NCI-H1417 (cell line): Measurements from ENCODE around the gene MED6.

ENCODE experiments used
- DNase-seq, 3 experiments: peaks; one replicate each; lab custom pipeline; 2025; lab: John Stamatoyannopoulos, UW

MED6 gene, protein sequence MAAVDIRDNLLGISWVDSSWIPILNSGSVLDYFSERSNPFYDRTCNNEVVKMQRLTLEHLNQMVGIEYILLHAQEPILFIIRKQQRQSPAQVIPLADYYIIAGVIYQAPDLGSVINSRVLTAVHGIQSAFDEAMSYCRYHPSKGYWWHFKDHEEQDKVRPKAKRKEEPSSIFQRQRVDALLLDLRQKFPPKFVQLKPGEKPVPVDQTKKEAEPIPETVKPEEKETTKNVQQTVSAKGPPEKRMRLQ

DNA sequence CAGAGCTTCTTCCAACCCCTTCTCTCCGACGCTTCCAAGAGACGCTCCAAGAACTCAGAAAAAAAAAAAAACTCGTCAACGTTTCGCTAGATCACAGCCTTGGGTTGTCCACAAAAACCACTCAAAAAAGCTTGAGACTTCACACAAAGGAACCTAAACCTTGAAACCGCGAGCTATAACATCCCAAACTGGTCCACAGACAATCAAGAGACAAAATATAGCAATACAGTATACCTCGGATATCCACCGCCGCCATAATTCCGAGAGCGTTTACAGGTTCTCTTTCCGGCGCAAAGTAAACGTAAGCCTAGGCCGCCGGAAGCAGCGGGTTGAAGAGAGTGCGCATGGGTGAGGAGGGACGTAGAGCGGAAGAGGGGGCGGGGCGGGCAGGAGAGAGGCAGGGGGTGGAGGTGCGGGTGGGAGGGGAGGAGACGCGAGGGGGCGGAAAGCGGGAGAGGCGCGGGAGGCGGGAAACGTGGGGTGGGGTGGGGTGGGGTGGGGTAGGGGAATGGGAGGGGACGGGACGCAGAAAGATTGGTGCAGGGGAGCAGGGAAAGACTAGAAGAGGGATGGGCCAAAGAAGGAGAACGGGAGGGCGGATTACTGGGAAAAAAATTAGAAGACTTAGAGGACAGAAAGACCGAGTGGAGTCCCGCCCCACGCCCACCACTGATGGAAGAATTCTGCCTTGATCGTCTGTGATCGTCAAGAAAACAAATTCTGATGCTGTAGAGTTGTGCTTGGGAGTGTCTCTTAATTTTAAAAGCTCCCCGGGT is at the start of gene MED6:
Gene MED6 (minus strand): TSS at position 274 of the 776 bp plus-strand sequence. CDS start 18 bp downstream, at position 256.
- DNase-seq = peak; percentile 96 to 98 (median 96)

DNA sequence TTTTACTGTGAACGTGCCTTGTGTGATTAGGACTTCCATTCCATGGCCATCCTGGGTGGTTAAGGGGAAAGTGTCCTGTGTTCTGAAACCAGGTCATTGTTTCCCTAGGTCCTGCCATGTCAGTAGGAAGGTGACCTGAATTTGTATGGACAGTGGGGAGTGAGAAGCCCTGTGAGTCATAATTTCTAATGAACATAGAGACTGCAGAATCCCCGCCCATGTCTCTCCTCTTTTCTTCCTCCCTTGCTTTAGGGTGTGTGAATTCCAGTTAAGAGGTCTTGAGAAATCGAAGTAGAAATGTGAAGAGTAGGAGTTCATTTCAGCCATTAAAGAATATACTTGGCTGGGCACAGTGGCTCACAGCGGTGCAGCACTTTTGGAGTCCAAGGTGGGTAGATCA is 49.3 kb upstream of the MED6 start:
- no peak for DNase-seq

DNA sequence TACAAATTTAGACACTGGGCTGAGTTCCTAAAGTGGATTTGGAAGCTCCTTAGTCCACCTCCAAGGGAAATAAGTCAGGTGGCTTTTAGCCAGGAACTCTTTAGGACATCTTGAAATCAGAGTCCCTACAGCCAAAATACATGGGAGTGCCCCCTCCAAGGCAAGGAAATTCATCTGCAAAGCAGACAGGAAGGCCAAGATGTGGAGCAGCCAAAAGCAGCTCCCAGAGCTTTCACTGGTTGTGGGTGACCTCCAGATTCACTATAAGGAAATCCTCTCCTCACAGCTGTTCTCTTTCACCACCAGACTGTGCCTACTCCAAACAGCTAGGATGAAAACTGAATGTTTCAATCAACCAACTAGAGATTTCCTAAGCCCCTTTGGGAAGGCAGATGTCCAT is 47.9 kb upstream of the MED6 start:
- no peak for DNase-seq

DNA sequence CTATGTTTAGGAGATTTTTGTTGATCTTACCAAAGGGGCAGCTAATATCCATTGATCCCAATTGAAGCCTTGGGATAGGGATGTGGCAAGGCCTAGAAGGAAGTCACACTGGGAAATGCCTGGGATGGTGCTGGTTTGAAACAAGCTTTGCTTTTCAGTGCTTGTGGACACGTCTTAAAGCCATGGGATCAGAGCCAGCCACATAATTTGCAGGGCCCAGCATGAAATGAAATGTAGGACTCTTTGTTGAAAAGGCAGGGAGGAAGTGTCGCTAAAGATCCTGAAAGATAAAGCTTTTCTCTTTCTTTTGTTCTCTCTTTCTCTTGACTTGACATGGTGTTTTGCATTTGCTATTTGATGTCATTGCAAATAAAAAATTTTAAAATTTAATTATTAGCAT is 46.2 kb upstream of the MED6 start:
- DNase-seq = no peak

DNA sequence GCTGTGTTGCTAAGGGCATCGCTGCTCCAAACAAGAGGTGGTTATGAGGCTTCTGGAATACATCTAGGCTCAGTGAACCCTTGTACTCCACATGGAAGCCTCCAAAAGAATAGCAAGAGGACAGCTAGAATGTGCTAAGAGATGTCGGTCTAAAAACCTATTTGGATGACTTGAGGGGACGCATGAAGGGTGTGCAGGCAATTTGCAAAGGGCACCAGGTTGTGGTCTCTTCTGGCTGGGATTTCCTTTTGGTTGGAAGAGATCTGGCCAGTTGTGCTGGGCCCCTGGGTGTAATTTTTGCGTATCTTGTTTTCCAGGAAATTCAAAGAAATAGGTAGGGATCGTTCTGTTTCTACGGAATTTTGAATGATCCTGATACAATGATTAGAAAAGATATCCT is 45.4 kb upstream of the MED6 start:
- no peak for DNase-seq

DNA sequence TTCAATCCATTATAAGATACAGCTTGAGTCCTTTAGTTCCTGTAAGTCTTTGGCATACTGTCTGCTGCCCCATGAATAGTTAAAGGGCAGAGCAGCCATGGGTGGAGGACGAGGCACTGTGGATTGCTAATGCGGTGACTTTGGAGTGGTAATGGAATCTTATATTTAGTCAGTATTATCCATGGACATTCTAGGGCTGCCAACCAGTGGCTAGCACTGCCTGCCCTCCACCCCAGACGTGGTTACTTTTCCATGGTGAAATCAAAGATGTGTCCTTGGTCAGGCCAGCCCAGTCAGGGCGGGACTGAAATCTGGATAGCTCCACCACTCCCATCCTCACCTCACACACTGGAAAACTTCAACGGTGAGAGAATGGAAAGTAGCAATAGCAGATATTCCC is 43.5 kb upstream of the MED6 start:
- DNase-seq = no peak

DNA sequence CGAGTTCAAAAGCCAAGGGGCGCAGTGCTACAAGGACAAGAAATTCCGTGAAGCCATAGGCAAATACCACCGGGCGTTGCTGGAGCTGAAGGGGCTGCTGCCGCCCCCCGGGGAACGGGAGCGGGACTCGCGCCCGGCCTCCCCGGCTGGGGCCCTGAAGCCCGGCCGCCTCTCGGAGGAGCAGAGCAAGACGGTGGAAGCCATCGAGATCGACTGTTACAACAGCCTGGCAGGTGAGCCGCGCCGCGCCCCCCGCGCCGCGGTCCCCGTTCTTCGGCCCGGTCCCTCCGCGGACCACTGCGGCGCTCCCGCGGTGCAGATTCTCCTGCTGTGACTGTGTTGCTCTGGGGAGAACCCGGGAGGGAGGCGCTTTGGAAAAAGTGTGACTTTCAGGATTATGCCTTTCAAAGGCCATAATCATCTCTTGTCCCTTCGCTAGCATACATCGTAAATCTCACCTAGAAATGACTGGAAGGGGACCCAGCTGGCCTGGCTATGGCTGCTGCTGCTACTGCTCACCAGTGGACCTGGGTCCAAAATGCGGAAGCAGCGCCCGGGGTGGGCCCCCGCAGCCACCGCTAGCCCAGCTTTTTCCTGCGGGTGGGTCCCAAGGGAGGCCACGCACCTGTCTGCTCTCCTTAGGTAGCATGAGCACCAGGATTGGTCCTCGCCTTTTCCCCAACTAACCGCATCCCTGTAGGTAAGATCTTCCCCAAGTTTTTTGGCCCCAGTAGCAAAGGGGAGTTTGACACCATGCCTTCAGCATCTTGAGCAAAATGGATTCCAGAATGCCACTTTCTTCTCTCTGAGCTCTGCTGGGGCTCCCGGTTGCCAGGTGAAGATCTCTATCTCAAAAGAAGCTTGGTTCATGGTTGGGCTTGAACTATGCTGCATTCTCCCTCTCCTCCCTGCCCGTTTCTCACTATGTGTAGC is 42.1 kb upstream of the MED6 start:
- DNase-seq = peak; percentile 54 to 80 (median 79)

DNA sequence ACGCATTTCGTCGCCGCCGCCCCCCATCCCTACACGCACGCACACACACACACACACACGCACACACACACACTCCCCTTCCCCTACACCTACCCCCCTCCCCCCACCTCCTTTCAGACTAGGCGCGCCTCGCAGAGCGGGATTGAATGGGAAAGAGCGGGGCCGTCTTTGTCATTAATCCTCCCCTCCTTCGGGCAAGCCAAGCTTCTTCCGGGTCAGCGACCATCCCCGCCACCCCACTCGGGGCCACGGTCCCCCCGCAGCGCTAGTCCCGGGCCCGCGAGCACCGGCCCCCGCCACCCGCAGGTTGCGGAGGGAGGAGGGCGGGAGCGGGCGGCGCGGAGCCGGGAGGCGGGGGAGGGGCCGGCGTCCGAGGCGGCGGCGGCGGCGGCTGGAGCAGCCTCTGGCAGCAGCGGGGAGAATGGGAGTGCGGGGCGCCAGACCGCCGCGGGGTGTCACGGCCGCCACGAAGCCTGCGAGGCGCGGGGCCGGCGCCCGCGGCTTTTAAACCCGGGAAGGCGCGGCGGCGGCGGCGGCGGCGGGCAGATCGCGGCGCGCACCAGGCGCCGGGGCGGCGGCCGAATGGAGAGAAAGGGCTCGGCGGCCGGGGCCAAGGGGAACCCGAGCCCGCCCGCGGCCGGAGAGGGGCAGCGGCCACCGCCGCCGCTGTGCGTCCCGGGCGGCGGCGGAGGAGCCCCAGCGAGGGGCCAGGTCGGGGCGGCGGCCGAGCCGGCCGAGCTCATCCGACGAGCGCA is 41.3 kb upstream of the MED6 start, which contains the start of gene TTC9:
Gene TTC9 (plus strand): TSS at position 369 of the 755 bp plus-strand sequence. CDS start 214 bp downstream, at position 583.
- peak; percentile 73 to 89 (median 84) for DNase-seq

DNA sequence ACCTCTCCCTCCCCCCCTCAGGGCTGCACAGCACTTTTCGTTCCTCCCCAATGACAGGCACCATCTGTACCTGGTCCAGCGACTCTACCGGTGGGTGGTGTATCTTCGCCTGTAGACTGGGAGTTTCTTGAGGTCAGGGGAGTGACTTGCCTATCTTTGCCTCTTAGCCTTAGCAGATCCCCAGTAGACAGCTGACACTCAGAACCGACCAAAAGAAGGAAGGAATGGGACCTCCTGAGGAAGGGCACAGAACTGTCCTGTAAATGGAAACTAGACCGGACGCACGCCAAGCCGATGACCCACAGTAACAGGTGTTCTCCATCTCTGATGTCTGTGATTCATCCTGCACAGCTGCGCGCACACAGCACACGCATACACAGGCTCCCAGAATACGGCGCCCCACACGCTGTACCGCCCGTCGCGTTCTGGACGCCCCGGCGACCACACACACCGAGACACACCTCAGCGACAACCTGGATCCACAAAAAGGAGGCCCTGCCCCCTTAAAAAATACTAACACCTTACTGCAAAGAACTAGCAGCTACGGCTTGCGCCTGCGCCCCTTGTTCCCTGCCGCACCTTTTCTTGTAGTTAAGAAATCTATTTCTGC is 40.6 kb upstream of the MED6 start:
- DNase-seq = peak; percentile 73 to 89 (median 86)

DNA sequence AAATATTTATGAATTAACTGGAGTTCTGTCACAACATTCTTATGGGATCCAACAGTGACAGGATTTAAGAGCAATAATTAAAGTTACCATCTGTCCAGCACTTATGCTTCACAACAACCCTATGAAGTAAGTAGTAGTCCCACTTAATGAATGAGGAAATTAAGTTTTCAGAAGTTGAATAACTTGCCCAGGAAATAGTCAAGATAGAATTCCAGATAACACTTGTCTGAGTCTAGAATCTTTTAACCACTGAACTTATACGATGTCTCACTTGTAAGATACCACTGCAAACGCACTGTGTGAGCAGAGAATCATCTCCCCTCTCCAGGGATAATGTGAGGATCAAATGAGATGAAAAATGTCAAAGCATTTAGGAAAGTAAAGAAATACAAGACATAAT is 38.0 kb upstream of the MED6 start:
- DNase-seq = no peak

DNA sequence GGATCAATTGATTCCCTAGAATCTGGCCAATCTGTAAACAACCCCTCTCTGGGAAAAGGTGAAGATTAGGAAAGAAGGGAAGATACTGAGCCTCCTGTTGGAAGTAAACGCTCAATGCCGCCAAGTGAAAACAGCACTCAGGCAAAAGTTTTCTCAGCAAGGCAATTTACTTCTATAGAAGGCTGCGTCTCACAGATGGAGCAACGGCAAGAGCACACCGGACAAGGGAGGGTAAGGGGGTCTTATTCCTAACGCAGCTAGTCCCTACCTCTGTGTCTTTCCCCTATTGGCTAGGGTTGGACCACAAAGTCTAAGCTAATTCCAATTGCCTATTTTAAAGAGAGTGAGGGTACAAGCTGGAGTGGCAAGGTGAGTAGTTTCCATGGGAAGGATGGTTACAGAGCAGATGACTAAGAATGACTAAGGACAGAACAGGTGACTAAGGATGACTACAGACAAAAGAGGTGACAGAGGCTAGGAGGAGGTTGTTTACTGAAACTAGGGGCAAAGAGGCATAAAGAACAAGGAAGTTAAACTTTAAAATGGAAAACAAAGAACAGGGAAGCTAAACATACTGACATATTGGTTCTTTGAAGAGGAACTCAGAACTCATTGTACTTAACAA is 35.6 kb upstream of the MED6 start:
- DNase-seq = no peak

DNA sequence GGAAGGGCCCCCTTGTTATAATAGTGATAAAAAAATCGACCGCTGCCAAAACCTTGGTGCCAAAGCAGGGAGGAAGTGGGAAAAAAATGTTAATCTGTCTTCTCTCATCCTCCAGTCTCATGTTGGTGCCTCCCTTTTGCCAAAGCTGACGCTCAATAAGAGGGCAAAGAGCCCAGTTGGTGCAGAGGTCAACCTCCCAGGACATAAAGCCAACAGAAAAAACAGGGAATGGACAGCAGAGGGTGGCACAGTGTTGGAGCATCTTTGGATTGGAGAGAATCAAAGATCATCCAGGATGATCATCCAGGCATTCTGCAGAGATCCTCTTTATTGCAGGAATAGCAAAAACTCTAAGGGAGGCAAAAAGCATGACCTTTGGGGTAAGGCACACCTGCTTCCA is 31.5 kb upstream of the MED6 start:
- no peak for DNase-seq

DNA sequence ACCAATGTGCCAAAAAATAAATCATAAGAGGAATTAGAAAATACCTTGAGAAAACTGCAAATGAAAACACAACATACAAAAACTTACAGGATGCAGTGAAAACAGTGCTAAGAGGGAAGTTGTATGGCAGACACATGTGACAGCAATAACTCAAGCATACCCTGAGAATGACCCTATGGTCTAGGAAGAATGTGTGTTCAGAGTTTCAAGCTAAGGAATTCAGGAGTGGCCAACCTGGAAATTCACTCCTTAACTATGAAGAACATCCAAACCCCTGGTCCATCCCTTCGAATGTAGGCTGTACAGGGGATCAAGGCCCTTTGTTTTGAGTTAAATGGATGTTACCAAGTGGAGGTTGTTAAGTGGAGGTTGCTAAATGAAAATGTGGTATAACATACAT is 24.5 kb upstream of the MED6 start:
- no peak for DNase-seq

DNA sequence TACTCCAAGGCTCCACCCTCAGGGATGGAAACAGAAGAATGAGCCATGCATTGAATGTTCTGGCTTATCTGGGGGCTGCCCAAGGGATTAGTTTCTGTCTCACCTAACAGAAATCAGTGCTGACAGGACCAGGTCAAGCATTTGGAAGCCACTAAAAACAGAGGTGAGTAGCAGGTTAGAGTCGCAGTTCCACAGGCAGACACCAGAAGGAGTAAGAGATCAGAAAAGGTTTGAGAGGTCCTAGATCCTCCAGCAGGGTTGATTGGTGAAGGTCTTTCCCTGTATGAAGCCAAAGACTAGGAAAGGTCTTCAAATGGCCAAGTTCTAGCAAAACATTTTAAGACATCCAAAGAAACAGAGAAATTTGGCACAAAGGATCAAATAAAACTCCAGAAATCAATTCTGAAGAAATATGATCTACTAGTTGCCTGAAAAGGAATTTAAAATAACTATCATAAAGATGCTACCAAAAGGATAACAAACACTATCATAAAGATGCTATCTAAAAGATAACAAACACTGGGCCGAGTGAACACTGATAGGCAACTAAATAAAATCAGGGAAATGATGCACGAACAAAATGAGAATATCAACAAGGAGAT is 21.8 kb upstream of the MED6 start:
- DNase-seq = peak; percentile 29 to 80 (median 54)

DNA sequence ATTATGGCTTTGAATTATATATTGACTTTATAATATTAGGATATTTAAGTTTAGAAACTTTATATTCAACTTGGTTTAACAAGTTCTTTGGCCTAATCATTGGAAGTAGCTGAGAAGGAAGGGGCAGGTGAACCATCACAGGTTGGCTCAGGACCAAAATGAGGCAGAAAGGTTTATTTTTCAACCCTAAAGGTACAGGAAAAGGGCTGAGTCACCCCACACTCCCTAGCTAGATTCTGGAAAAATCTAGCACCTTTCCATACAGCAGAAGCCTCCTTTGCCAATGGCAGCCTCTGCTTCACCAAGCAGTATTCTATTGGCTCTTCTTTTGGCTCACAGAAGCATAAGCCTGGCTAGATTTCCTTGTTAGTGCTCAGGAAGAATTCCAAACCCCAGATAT is 19.3 kb upstream of the MED6 start:
- DNase-seq = no peak

DNA sequence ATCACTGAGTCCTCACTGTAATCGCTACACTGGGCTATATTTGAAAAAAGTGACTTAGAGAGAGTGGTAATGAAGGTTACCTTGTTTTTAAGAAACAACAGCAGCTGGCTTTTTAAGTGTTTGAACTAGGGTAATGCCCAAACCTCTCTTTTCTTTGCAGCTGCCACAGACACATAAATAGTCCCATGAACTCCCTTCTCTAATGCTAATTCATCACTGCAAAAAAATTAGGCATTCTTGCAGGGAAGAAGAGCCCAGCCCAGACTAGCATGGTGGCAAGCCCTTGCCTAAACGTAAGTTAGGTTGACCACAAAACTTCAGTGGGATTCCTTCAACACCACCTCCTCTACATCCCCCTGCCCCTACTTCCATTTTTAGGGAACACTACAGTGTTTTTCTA is 17.9 kb upstream of the MED6 start:
- DNase-seq = no peak

DNA sequence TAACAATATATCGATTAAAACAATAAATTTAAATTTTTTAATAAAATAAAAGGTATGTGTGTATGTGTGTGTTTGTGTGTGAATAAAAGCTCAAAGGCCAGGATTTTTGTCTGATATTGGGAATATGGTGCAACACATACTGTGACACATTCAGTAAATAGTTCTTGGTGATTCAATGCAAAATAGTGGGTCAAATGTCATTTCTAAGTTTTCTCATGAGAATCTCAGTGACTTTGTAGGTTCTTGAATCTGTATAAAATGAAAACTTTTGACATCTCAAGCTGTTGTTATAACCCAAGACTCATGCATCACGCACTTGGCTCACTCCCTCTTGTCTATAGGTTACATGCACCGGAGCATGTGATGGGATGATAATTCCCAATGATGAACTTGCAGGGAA is 16.2 kb upstream of the MED6 start:
- DNase-seq = no peak

DNA sequence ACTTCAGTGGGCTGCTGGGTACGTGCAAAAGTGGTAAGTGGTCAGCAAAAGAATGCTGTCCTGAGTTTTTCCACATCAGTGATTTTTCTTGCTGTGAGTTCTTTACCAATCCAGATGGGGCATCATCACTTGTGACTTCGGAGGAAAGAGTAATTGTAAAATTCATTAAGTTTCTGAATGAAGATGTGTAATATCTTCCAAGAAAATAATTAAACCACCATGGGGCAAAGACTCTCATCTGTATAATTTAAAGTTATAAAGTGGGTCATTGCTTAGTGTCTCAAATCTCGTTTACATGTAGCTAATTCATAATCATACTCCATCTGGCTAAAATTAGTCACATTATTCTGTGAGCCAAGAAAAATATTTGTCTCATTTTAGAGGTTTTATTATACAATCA is 10.8 kb upstream of the MED6 start:
- no peak for DNase-seq

DNA sequence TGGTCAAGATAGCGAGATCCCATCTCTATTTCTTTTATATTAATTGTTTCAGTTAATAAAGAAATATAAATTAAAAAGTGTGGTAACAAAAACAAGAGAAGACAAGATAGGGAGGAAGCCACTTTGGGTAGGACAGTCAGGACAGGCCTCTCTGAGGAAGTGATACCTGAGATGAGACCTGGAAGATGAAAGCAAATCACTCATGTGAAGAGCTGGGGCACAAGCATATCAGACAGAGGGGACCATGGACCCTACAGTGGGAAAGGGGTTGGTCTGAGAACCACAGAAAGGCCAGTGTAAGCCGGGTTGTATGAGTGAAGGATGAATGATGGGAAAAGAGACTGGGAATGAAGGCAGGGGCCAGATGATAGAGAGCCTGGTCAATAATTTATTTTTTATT is 1.8 kb upstream of the MED6 start:
- no peak for DNase-seq

DNA sequence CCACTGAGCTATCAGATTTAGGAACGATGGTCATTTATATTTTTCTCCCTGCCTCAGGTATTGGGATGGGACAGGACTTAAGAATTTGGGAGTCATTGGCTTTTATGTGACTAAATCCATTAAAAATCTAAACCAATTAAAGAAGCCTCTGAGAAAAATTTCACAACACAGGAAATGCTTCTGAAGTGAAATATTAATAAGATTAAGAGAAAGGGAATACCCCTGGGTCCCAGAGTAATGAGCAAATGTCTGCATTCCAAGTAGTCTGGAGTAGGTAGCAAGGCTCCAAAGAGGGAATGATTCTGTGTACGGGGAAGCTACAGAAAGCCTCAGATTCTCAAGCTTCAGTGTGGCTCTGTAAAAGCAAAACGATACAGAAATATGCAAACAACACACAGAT is 707 bp upstream of the MED6 start:
- DNase-seq = no peak
